ENCODE data around the gene PLEKHG1.

Gene PLEKHG1

DNA sequence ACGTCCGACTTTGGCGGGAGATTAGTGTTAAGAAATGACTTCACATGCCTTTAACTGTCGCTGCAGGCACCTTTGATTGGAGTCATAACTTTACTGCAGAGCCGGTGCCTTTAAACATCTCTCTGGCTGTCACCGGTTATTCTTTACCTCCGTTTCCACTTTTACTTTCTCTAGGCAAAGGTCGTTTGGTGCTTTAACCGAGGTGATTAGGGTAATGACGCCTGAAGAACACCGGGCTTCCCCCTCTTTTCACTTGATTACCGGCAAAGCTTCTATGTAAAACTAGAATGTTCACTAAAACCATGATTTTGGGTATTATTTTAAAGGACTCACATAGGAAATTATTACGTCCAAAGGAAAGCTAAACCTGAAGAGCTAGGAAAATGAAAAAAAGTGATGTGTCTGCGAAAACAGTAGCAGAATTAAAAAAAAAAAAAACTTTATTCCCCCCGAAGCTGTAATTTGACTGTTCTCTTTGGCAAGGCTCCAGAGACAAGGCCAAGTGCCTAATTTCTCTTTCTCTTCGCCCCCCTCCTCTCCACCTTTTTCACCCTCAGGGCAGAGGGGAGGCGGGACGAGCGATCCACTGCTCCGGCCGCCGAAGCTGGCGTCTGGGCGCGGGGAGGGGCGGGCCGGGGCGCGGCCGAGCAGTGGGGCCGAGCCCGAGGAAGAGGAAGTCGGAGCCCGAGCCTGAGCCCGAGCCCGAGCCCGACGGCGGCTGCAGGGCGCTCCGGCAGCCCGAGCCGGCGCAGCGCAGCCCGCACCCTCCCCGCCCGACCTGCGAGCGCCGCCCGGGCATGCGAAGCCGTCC, at the start of gene PLEKHG1:
PLEKHG1 (plus strand) TSS at position 687 of the 811 bp plus-strand sequence. CDS start 133,797 bp downstream, outside the sequence.
- DNase-seq (ENCODE audit: insufficient read length, low spot score) = peak; percentile 61
- FAIRE-seq = peak; percentile 65

DNA sequence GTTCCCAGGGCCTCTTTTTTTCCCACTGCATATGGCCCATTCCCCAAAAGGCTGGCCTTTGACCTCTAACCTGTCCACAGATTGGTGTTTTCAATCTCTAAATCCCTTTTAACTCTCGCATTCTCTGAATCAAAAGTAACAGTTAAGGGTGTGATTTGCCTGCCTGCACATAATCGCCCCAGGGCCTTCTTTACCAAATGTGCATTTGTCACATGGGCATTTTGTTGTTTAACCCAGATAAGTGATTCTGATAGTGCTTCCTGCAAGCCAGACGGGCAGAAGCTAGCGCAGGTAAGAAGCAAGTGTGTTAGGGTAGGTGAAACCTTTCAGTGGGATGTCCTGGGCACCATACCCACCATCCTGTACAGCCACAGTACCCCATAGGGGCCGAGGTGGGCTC, 49.4 kb upstream of the PLEKHG1 start:
- DNase-seq (ENCODE audit: insufficient read length, low spot score) (no peak), FAIRE-seq (no peak)

DNA sequence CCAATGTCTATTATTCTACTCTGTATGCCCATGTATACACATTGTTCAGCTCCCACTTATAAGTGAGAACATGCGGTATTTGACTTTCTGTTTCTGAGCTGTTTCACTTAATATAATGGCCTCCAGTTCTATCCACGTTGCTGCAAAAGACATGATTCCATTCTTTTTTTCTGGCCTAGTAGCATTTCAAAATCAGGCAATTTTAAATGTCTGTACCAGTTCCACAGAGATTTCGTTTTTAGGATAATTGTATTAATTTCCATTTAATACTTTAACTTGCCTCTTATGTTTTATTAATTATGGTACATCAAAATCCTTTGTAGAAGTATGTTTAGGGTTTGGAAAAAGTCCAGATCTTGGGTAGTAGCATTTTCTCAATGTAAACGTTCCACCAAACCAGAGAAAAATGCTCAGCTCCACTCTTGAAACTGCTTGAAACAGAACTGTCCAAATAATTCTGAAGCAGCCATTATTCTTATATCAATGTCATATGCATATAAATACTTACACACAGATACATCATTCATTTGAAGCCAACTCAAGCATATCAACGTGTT, 42.6 kb upstream of the PLEKHG1 start:
- no peak for DNase-seq (ENCODE audit: insufficient read length, low spot score)
- no peak for FAIRE-seq

DNA sequence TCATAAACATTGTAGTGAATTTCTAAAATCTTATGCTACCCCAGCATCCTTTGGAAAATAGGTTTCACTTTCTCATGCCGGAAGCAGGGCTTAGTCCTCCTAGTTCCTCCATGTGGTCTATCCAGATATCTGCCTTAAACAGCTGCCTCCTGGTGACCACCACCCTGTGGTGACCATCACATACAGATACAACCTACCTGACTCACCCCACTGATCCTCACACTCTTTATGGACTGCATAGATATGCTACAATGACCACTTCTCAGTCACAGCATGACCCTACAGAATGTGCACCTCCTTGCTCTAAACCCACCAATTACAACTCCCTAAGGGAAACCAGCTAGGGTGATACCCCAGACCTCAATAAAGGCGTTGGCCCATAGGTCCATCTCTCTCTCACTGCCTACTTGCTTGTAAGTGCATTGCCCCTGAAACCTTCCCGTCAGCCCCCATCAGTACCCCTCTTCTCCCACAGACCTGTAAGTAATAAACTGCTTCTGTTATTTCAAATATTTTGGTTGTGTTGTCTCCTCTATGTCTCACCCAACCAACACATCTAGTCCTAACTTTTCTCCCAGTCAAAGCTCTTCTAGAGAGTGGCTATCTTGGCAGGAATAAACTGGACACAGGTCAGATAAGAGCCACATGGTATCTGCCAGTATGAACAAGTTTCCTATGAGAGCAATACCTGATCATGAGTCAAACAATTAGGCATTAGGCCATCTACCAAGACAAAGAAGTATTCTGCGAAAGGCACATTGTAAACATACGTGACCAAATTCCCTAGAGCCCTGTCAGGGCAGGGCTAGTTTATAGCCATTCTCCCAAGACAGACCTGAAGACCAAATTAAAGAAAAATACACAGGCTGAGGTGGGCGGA, 39.4 kb upstream of the PLEKHG1 start:
- FAIRE-seq = no peak
- no peak for DNase-seq (ENCODE audit: insufficient read length, low spot score)

DNA sequence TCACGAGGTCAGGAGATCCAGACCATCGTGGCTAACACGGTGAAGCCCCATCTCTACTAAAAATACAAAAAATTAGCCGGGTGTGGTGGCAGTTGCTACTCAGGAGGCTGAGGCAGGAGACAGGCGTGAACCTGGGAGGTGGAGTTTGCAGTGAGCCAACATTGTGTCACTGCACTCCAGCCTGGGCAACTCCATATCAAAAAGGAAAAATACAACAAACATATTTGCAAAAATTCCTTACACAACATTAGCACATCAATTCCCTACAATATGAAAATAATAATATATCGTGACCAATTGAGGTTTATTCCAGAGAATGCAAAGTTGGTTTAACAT, 38.8 kb upstream of the PLEKHG1 start:
- FAIRE-seq = no peak
- DNase-seq (ENCODE audit: insufficient read length, low spot score) = no peak

DNA sequence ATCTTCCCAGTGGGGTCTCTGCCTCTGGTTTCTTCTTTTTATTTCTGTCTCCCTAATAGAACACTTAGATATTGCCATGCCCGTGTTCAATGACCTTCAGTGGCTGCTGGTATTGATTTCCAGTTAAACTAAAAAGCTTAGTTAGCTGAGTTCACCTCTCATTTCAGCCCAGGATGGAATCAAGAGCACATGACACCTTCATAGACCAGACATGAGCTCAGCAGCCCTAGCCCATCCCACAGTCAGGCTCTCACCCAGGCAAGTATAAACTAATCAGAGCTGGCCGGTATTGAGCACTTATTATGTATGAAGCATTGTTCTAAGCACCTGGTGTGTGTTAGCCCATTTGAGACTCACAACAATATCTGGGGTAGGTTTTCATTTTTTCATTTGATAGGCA, 33.7 kb upstream of the PLEKHG1 start:
- FAIRE-seq (no peak), DNase-seq (ENCODE audit: insufficient read length, low spot score) (no peak)

DNA sequence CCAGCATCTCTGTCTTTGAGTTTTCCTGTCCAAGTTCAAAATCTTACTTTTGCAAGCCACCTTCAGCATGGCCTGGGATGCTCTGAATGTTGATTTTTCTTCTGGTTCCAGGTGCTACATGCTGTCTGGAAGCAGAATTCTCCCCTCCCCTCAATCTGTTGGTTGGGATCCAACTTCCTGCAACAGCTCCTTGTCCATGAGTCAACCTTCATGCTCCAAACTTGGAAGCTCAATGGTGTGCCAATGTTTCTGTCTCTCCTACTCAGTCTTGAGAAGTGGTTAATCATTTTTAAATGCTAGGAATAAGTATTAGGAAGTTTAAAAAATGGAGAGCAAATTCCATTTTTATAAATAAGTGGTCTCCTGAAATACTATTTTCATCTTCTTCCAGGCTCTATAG, 33.2 kb upstream of the PLEKHG1 start:
- FAIRE-seq = no peak
- DNase-seq (ENCODE audit: insufficient read length, low spot score) = no peak

DNA sequence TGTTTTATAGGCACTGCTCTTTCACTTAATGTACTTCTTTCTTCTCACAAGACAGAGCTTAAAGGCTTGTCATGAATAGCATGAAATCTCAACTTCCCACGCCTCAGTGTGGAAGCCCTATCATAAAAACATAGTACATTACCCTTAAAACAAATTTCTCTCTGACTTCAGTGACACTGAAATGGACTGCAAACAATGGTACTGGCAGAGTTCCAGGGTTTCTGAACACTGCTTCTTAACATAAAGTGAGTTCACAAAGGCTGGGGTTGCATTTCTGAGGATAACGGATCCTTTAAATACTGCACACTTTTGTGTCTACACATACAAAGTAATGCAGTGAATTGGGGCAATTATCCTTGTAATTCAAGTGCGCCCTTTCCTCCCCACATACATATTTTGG, 32.3 kb upstream of the PLEKHG1 start:
- no peak for FAIRE-seq
- no peak for DNase-seq (ENCODE audit: insufficient read length, low spot score)

DNA sequence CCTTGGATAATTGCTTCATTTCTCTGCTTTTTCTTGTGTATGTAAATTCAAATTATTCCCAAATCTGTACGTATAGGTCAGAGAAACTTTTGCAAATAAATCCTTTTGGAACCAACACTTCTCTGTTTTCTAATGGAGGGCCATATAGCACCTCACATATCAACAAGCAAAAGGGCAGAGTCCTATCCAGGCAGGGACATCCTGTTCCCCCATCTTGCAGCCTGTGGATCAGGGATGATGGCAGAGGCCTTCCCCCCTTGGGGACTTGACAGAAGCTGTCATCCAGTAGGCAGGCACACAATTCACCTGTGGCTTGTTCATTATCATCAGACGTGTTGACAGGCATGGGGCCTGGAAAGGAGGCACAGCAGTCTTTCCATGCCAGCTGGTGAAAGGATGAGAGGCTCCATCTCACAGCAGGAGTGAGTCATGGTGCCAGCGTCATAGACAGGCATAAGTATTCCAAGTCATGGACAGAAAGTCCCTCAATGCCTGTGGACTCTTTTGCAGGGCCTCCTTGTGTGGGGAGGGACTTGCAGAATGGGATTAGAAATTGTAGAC, 31.8 kb upstream of the PLEKHG1 start:
- no peak for FAIRE-seq

DNA sequence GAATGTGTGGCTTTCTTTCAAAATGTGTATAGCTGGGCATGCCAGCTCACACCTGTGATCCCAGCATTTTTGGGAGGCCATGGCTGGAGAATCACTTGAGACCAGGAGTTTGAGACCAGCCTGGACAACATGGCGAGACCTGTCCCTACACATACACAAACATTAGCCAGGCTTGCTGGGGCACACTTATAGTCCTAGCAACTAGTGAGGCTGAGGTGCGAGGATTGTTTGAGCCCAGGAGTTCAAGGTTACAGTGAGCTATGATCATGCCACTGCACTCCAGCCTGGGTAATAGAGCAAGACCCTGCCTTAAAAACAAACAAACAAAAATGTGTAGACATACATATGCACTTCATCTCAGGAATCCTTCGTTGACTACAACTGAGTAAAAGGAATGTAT, 31.1 kb upstream of the PLEKHG1 start:
- no peak for DNase-seq (ENCODE audit: insufficient read length, low spot score)
- FAIRE-seq = no peak

More for the DNA sequence above, 31.8 kb upstream of the PLEKHG1 start:
- no peak for DNase-seq (ENCODE audit: insufficient read length, low spot score)

DNA sequence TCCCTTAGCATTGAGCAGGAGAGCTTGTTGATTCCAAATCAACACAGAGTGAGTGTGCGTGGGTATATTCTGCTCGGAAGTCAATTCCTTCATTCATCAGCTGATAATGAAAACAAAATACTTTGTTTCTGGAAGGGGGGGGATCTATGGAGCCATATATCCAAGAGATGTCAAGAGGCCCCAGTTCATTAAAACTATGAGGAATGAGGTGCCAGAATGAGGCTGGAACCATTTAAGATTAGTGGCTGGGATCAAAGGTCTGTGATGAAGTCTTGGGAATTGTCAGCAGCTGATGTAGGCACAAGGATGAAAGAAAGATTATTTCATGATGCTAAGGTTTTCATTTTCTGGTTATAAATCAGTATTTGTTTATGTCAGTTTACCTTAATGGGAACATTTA, 30.5 kb upstream of the PLEKHG1 start:
- FAIRE-seq = no peak

DNA sequence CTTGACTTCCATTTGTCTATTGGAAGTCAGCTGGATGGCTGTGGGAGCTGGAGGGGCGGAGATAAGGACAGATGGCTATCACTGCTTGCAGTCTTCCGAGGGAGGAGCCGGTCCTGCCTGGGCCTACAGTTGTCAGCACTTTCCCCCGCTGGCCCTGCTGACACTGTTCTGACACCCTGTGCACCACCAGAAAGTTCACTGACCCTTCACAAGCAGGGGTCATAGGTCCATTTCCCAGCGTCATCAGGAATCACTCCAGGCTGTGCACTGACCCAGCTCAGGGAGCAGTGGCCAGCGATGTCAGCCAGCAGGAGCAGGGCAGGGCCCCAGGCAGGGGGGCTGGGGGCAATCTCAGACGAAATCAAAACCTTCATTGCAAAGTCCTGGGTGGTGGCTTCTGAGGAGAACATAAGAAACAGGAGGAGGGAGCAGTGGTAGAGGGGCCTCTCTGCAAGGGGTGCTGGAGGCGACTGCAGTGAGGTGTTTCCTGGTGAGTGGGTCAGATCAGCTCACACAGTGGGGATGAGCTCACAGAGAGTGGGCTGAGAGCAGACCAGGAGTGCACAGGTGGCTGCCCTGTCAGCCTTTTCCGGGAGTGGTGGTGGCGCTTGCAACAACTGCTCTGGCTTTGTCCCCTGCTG, 26.5 kb upstream of the PLEKHG1 start:
- FAIRE-seq = no peak
- no peak for DNase-seq (ENCODE audit: insufficient read length, low spot score)

More for the DNA sequence above, 30.5 kb upstream of the PLEKHG1 start:
- DNase-seq (ENCODE audit: insufficient read length, low spot score) = no peak

DNA sequence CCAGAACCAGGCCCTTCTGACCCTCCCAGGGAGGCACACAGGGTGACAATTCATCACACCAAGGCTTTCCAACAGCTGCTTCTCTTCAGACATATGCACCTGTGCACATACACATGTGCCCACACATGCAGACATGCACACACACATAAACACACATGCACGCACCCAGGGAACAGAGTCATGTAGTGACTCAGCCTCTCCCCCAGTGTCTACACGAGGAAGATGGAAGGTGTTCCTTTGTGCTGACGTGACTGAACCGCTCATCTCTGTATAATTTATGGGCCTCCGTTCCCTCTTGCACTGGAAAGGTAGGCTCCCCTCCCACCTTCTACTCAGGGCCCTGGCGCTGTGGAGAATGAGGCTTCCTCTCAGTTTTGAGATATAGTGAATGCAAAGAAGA, 23.8 kb upstream of the PLEKHG1 start:
- FAIRE-seq (no peak), DNase-seq (ENCODE audit: insufficient read length, low spot score) (no peak)

DNA sequence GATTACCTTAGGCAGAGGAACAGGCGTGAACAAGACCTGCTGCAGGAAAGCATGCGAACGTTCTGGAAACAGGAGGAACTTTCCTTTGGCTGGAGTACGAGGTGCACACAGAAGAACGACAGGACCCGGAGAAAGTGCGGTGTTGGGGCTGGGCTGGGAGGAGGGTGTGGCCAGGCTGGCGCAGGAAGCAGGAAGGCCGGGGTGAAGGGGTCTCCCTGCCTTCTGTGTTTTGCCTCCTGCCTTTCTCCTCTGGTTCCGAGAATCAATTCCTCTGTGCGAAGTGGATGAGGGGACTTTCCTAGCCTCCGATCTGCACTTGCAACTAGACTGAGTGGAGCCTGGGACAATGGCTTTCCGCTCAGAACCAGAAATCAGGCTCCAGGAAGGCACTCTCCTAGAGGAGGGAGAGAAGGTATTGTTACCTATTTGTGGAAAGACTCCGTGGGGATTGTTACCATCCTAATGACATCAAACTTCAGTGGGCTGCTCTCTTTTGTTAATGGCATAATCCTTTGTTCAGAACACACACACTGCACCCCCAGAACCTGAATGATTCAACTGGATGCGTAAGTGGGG, 22.9 kb upstream of the PLEKHG1 start:
- no peak for DNase-seq (ENCODE audit: insufficient read length, low spot score)
- FAIRE-seq = no peak

DNA sequence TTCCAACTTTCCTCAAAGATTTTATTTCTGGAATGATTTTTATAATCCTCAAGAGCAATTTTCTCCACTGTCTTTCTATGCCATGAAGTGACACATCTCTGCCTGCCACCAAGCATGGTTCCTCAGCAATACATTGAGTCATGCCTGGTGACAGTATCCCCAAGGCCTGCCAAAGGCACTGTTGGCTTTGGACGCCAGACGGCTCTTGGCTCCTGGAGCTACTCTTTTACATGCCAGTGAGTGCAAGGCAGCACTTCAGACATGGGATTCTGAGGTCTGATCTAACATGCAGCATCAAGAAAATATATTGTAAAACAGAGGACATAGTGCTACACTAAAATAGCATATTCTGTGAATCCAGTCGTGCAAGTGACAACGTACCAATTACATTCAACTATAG, 20.1 kb upstream of the PLEKHG1 start:
- no peak for DNase-seq (ENCODE audit: insufficient read length, low spot score)
- FAIRE-seq = no peak

DNA sequence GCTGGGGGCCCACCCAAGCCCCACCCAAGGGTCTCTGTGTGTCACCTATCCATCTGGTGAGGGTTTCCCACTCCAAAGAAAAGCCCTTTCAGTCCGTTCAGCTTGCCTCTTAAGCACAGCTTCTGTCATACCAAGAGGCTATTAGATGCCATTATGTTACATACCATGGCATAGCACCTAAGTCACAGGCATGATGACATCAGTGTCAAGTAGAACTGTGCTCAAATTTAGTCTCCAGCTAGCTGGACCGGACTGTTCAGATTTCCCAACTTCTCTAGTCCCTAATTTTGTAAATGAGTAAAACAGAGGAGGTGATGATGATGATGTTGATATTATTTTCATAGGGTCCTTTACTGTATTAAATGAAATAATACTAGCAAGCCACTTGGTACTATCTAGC, 19.2 kb upstream of the PLEKHG1 start:
- DNase-seq (ENCODE audit: insufficient read length, low spot score) (no peak), FAIRE-seq (no peak)

DNA sequence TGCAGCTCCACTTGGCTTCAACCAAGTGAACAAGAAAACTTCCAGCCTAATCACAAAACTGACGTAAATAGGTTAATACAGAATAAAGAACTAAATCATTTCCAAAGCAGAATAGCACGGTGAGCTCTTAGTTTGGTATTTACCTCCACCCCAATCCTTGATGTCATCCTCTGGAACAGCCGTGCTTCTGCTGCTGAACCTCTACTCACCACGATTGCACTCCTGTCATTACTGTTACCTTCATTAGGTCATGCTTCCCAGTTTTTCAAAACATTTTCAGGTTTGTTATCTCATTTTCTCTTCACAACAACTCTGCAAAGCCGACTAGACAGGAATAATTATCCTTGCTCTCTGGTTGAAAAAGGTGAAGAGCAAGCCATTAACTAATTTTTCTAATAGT, 15.6 kb upstream of the PLEKHG1 start:
- FAIRE-seq = no peak
- DNase-seq (ENCODE audit: insufficient read length, low spot score) = no peak

DNA sequence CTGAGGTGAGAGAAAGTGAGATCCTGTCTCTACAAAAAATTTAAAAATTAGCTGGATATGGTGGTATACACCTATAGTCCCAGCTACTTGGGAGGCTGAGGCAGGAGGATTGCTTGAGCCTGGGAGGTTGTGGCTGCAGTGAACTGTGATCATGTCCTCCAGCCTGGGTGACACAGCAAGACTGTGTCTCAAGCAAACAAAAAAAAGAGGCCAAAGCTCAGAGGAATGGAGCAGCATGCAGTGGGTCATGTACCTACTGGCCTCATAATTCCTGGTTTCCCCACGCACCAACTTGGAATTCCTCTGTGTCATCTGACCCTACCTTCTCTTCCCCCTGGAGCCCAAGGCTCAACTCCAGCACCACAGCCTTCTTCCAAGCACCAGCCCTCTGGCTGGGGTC, 15.1 kb upstream of the PLEKHG1 start:
- no peak for DNase-seq (ENCODE audit: insufficient read length, low spot score)
- no peak for FAIRE-seq

DNA sequence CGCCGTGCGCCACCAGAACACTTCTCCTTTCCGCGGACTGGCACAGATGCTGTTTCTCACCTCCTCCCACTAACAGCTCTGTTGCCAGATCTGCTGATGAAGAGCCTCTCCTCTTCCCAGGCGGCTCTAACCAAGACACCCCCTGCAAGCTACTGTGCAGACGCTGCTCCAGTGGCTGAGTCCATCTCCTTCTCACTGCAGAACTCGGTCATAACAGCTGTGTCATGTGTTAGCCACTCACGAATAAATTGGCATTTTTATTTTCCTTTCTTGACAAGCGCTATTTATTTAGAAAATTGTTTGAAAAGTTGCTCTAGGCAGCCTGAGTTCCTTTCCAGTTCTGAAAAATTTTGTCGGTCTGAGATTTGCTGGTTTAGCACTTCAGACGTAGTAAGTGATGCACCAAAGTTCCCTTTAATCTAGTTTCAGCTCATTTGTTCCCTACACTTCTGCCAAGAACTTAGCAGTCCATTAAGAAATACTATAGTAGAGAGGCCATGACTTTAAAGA, 12.8 kb upstream of the PLEKHG1 start:
- DNase-seq (ENCODE audit: insufficient read length, low spot score) = no peak
- no peak for FAIRE-seq

DNA sequence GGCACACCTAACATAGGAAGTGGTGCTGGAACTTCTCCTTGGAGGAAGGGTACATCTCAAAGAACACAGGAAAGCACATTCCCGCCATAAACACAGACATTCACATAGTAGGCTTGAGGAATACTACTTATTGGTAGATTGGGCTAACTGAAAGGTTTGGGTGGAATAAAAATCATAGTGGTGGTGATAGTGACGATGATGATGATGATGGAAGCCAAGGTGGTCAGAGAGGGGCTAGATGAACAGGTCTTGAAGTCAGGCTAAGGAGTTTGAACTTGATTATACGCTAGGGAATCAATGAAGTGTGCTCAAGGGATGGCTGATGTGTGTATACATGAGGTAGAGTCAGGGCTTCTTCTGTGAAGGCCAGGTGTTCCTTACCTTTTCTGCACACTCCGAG, 12.0 kb upstream of the PLEKHG1 start:
- FAIRE-seq (no peak), DNase-seq (ENCODE audit: insufficient read length, low spot score) (no peak)
